Prostate gland (tissue), 2 donors: Measurements from ENCODE around the gene SEPTIN1. TPM values are rescaled to one million over a fixed set of nuclear protein-coding genes. Genes with fewer than 3 reads are reported as not detected.
"Not testable (repeated sequence)": the region's sequence is repeated elsewhere in the genome, so short reads cannot be mapped to it uniquely, and the experiment has no call there.

Experiments
- DNase-seq: peaks from one replicate; pipeline ENCODE4 v3.0.0-alpha.2; 2019; ENCODE audit warnings: low spot score
- H3K27ac ChIP-seq, 2 donors: fragments of 200-600 bp; sonication (generic); 2 replicates each; pipeline ENCODE4 v1.5.1; 2017 to 2019
- H3K27me3 ChIP-seq: fragments of 200-600 bp; sonication (generic); replicated peaks from 2 replicates; pipeline ENCODE4 v1.5.1; 2019; ENCODE audit not compliant: insufficient read depth
- H3K36me3 ChIP-seq, 2 donors: fragments of 200-600 bp; sonication (generic); 1 replicate in 1 of 2; 2 replicates in 1 of 2; pipeline versions ENCODE4 v1.5.1 to v1.8.1; 2017 to 2019
- H3K4me1 ChIP-seq: fragments of 200-600 bp; sonication (generic); replicated peaks from 2 replicates; pipeline ENCODE4 v1.5.1; 2019
- H3K4me3 ChIP-seq, 2 donors: fragments of 200-600 bp; sonication (generic); 2 replicates each; pipeline ENCODE4 v1.5.1; 2017 to 2019
- H3K9me3 ChIP-seq: fragments of 200-600 bp; sonication (generic); 2 replicates; pipeline ENCODE4 v1.5.1; 2017
- POLR2A ChIP-seq: fragments of 450-650 bp; IDR thresholded peaks from one replicate; pipeline ENCODE4 v1.6.1; 2016; ENCODE audit warnings: antibody characterized with exemption, mild to moderate bottlenecking
- POLR2AphosphoS5 ChIP-seq: sonication (generic); formaldehyde crosslinking; IDR thresholded peaks from one replicate; pipeline ENCODE4 v1.6.1; 2017; ENCODE audit warnings: antibody characterized with exemption
- WGBS: methylation state at CpG from one replicate; pipeline ENCODE4 v1.1.5; 2018; 5-methylcytosine and 5-hydroxymethylcytosine counted together
- intact Hi-C: fragments of 100-400 bp; cut with DNase I; formaldehyde crosslinking; loops from one replicate; pipeline ENCODE4 v1.14.2; 2022
- small RNA-seq, 2 donors: library from RNA; depleted of rRNA; stranded (forward); fragments of <200 nt; gene quantifications; one replicate each; pipeline ENCODE3, GENCODE V24; 2016
- total RNA-seq, 2 donors: library from RNA; depleted of rRNA; stranded (reverse); fragments of >200 nt; gene quantifications; one replicate each; pipeline ENCODE4 v1.1.0, GENCODE V29; 2016
- TF ChIP-seq, protein P1 (sequence below), 4 experiments: fragments of 200-600 bp in 2 of 4; fragments of 450-650 bp in 2 of 4; sonication (generic) in 2 of 4; IDR thresholded peaks; 1 replicate in 3 of 4; 2 replicates in 1 of 4; pipeline ENCODE4 v1.5.1; 2016 to 2019; ENCODE audit warnings: antibody characterized with exemption in 4 of 4, mild to moderate bottlenecking in 2 of 4, moderate library complexity in 2 of 4

SEPTIN1 gene
- total RNA-seq, 2 donors from 2014 or later: 3.0 to 4.2 TPM

- intact Hi-C loops: no loop called here
- no peaks in the 10 kb centered on the region for H3K4me1 ChIP-seq
- H3K27me3 ChIP-seq: no peaks in the 10 kb centered on the region
- H3K4me3 ChIP-seq: peak overlapping the region; percentile 57 to 74
- no peak for TF ChIP-seq POLR2AphosphoS5
- H3K9me3 ChIP-seq: no peaks in the 10 kb centered on the region
- H3K36me3 ChIP-seq: no peaks in the 10 kb centered on the region
- no peak for DNase-seq
- peak overlapping the region; percentile 91 to 93 for H3K27ac ChIP-seq
- 23% methylated on average over 17 of the region's 17 CpGs for WGBS
Observed at GRCh38 chr16:30335598-30336474, 46.5 kb downstream of the SEPTIN1 start.

DNA sequence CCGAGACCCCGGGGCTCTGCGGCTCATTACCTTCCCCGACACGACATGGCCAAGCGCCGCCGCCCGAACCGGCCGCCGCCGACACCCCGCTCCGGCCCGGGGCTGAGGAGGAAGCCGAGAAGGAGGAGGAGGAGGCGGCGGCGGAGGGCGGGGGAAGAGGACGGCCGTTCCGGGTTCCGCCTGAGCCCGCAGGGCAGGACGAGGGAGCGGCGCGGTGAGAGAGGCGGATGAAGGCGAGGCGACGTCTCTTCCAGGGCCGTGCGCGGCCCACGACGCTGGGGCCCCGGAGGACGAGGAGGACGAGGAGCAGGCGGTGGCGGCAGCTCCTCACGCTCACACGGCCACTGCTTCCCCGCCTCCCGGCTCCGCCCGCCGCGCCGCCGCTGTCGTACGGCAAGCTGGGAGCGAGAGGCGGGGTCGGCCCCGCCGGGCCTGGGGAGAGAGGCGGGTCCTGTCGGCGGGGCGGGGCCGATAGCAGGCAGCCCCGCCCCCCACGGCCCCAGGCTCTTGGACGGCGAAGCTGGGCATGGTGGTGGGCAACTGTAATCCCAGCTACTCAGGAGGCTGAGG lies 47.2 kb downstream of the SEPTIN1 start:
- peak; percentile 80 for DNase-seq
- H3K27me3 ChIP-seq, intact Hi-C loops, H3K9me3 ChIP-seq, H3K36me3 ChIP-seq, H3K4me1 ChIP-seq: not testable (repeated sequence)
- TF ChIP-seq, protein P1, sequence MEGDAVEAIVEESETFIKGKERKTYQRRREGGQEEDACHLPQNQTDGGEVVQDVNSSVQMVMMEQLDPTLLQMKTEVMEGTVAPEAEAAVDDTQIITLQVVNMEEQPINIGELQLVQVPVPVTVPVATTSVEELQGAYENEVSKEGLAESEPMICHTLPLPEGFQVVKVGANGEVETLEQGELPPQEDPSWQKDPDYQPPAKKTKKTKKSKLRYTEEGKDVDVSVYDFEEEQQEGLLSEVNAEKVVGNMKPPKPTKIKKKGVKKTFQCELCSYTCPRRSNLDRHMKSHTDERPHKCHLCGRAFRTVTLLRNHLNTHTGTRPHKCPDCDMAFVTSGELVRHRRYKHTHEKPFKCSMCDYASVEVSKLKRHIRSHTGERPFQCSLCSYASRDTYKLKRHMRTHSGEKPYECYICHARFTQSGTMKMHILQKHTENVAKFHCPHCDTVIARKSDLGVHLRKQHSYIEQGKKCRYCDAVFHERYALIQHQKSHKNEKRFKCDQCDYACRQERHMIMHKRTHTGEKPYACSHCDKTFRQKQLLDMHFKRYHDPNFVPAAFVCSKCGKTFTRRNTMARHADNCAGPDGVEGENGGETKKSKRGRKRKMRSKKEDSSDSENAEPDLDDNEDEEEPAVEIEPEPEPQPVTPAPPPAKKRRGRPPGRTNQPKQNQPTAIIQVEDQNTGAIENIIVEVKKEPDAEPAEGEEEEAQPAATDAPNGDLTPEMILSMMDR (IDR thresholded peaks at IDR 0.05): peak in 1 of 4 experiments; percentile 9
- TF ChIP-seq POLR2A: peak; percentile 55
- Histone ChIP-seq H3K27ac (peak overlapping the region; percentile 91 to 93), H3K4me3 (peak overlapping the region; percentile 57 to 74)
- WGBS: under 1% methylated on average over 67 of the region's 70 CpGs

DNA sequence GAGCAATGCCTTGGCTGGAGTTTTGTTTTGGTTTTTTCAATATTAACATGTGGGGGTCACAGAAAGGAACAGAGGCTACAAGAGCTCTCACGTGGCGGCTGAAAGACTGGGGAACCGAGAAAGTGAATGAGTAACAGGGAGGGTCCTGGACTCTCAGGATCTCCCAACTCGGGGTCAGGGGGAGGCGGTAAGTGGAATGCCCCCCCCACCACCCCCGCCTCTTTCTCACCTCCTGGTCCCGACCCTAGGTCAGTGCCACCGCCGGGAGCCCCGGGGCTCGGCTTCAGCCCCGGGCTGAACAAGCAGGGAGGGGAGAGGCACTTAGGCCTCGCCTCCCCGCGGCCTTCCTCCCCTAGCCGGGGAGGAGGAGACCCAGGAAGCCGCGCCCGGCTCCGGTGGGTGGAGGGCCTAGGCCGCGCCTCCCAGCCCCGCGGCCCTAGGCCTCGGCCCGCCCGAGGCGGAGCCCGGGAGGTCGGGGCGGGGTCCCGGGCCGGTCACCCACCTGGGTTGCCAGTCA lies 47.8 kb downstream of the SEPTIN1 start:
- peak; percentile 5 for TF ChIP-seq POLR2AphosphoS5
- 0% methylated on average over 5 of the region's 33 CpGs for WGBS

More for the DNA sequence above, 47.8 kb downstream of the SEPTIN1 start:
- peak overlapping the region; percentile 91 to 93 for H3K27ac ChIP-seq
- H3K36me3 ChIP-seq, H3K27me3 ChIP-seq, H3K9me3 ChIP-seq, H3K4me1 ChIP-seq, intact Hi-C loops: not testable (repeated sequence)
- peak; percentile 57 for DNase-seq
- H3K4me3 ChIP-seq: peak overlapping the region; percentile 57 to 74

Small RNA genes lying within 50 kb of the gene (small RNA-seq; reads per million reads assigned to genes)
- gene RF00406: 0.60 to 0.65 reads per million in 2 donors

Other genes starting within 250 kb of the SEPTIN1 start
- gene CORO1A, start 199.0 kb downstream of the SEPTIN1 start, total RNA-seq: 10 to 100 TPM in 1 of 2 donors, 1 to 10 TPM in 1; 8.9 to 14.7 TPM
- 100 to 1,000 TPM; 137 to 151 TPM for gene BOLA2B, start 188.9 kb downstream of the SEPTIN1 start, total RNA-seq
- gene SLX1A, start 188.7 kb downstream of the SEPTIN1 start, total RNA-seq: 10 to 100 TPM; 36.8 to 41.3 TPM
- gene SULT1A3, start 183.3 kb downstream of the SEPTIN1 start, total RNA-seq: 10 to 100 TPM in 1 of 2 donors, 1 to 10 TPM in 1; 8.8 to 10.2 TPM
- 1 to 10 TPM in 1 of 2 donors, under 1 TPM in 1; 0.82 to 5.8 TPM for gene NPIPB13, start 134.1 kb downstream of the SEPTIN1 start, total RNA-seq
- gene CD2BP2, start 27.3 kb downstream of the SEPTIN1 start, total RNA-seq: 10 to 100 TPM; 32.9 to 46.4 TPM
- gene TBC1D10B, start 12.1 kb downstream of the SEPTIN1 start, total RNA-seq: 10 to 100 TPM; 40.3 to 59.4 TPM
- gene MYL11, start 7.8 kb downstream of the SEPTIN1 start, total RNA-seq: 10 to 100 TPM in 1 of 2 donors, 1 to 10 TPM in 1; 3.5 to 23.5 TPM
- 10 to 100 TPM; 11.9 to 12.2 TPM for gene ZNF48, start 12.9 kb upstream of the SEPTIN1 start, total RNA-seq
- gene ZNF771, start 25.0 kb upstream of the SEPTIN1 start, total RNA-seq: 10 to 100 TPM; 32.3 to 36.3 TPM
- gene DCTPP1, start 47.5 kb upstream of the SEPTIN1 start, total RNA-seq: 10 to 100 TPM; 31.6 to 37.6 TPM
- gene SEPHS2, start 63.3 kb upstream of the SEPTIN1 start, total RNA-seq: 10 to 100 TPM; 33.7 to 58.9 TPM
- 10 to 100 TPM in 1 of 2 donors, 1 to 10 TPM in 1; 2.5 to 12.7 TPM for gene ITGAL, start 90.2 kb upstream of the SEPTIN1 start, total RNA-seq
- gene ZNF768, start 144.0 kb upstream of the SEPTIN1 start, total RNA-seq: 10 to 100 TPM; 46.5 to 61.1 TPM
- gene ZNF747, start 152.3 kb upstream of the SEPTIN1 start, total RNA-seq: 10 to 100 TPM; 15.8 to 22.6 TPM
- 10 to 100 TPM; 15.7 to 22.5 TPM for gene ZNF764, start 175.8 kb upstream of the SEPTIN1 start, total RNA-seq
- 10 to 100 TPM; 20.4 to 21.5 TPM for gene ZNF688, start 189.2 kb upstream of the SEPTIN1 start, total RNA-seq
- 10 to 100 TPM; 16.9 to 18.9 TPM for gene ZNF785, start 203.1 kb upstream of the SEPTIN1 start, total RNA-seq
- gene ZNF689, start 227.8 kb upstream of the SEPTIN1 start, total RNA-seq: 10 to 100 TPM; 13.4 to 17.8 TPM